Common myeloid progenitor, CD34-positive (primary cell): ENCODE data around the gene ADAR.

Source experiments
- CTCF ChIA-PET: fragments of 350-600 bp; sonication (Branson Sonifier 250); formaldehyde crosslinking; loops from one replicate; lab custom pipeline; 2021; ENCODE audit warnings: antibody characterized with exemption; lab: Charles Lee
- POLR2A ChIA-PET: fragments of 350-600 bp; sonication (Branson Sonifier 250); formaldehyde crosslinking; loops from one replicate; lab custom pipeline; 2021; ENCODE audit warnings: antibody characterized with exemption; lab: Charles Lee
- DNase-seq, 3 donors: peaks; one replicate each; pipeline versions ENCODE4 v3.0.0 to v3.0.0-alpha.2; 2013
- H3K27ac ChIP-seq, 2 experiments: 1 replicate in 1 of 2; 2 replicates in 1 of 2; pipeline ENCODE4 v1.7.0; 2013; ENCODE audit warnings: inconsistent platforms in 2 of 2, low read length in 2 of 2, mild to moderate bottlenecking in 2 of 2, low read depth in 1 of 2, moderate library complexity in 1 of 2; ENCODE audit not compliant: severe bottlenecking in 2 of 2, insufficient read depth in 1 of 2, poor library complexity in 1 of 2
- H3K27me3 ChIP-seq, 5 experiments: replicated peaks in 2 of 5; 1 replicate in 3 of 5; 2 replicates in 2 of 5; pipeline versions ENCODE4 v1.6.1 to v1.7.0; 2013; ENCODE audit warnings: low read length in 4 of 5, mild to moderate bottlenecking in 2 of 5, moderate library complexity in 2 of 5, inconsistent platforms in 1 of 5; ENCODE audit not compliant: insufficient read depth in 5 of 5, control insufficient read depth in 4 of 5
- H3K36me3 ChIP-seq, 4 experiments: 1 replicate in 2 of 4; 2 replicates in 2 of 4; pipeline versions ENCODE4 v1.6.1 to v1.7.0; 2013; ENCODE audit warnings: low read length in 3 of 4, control low read depth in 1 of 4, mild to moderate bottlenecking in 1 of 4; ENCODE audit not compliant: control insufficient read depth in 4 of 4, insufficient read depth in 4 of 4
- H3K4me1 ChIP-seq, 4 experiments: 1 replicate in 3 of 4; 2 replicates in 1 of 4; pipeline versions ENCODE4 v1.6.1 to v1.7.1; 2013; ENCODE audit warnings: low read length in 3 of 4, mild to moderate bottlenecking in 3 of 4, control low read depth in 1 of 4, inconsistent platforms in 1 of 4, moderate library complexity in 1 of 4; ENCODE audit not compliant: control insufficient read depth in 4 of 4, insufficient read depth in 4 of 4; ENCODE audit errors: control extremely low read depth in 1 of 4
- H3K4me3 ChIP-seq, 7 experiments: 1 replicate in 4 of 7; 2 replicates in 3 of 7; pipeline versions ENCODE4 v1.5.1 to v1.7.0; 2013; ENCODE audit warnings: mild to moderate bottlenecking in 7 of 7, low read length in 6 of 7, moderate library complexity in 6 of 7, inconsistent platforms in 2 of 7, low read depth in 2 of 7, control low read depth in 1 of 7; ENCODE audit not compliant: insufficient read depth in 4 of 7, control insufficient read depth in 1 of 7; ENCODE audit errors: extremely low read depth in 1 of 7
- H3K9me3 ChIP-seq, 5 experiments: 1 replicate in 4 of 5; 2 replicates in 1 of 5; pipeline versions ENCODE4 v1.6.1 to v1.7.1; 2013; ENCODE audit warnings: low read length in 4 of 5, mild to moderate bottlenecking in 2 of 5, inconsistent platforms in 1 of 5, low read depth in 1 of 5, moderate library complexity in 1 of 5; ENCODE audit not compliant: control insufficient read depth in 4 of 5, insufficient read depth in 2 of 5; ENCODE audit errors: control extremely low read depth in 1 of 5
- WGBS: methylation state at CpG from one replicate; pipeline ENCODE4 v1.1.5; 2013; ENCODE audit not compliant: insufficient coverage; 5-methylcytosine and 5-hydroxymethylcytosine counted together

The ADAR gene

DNA sequence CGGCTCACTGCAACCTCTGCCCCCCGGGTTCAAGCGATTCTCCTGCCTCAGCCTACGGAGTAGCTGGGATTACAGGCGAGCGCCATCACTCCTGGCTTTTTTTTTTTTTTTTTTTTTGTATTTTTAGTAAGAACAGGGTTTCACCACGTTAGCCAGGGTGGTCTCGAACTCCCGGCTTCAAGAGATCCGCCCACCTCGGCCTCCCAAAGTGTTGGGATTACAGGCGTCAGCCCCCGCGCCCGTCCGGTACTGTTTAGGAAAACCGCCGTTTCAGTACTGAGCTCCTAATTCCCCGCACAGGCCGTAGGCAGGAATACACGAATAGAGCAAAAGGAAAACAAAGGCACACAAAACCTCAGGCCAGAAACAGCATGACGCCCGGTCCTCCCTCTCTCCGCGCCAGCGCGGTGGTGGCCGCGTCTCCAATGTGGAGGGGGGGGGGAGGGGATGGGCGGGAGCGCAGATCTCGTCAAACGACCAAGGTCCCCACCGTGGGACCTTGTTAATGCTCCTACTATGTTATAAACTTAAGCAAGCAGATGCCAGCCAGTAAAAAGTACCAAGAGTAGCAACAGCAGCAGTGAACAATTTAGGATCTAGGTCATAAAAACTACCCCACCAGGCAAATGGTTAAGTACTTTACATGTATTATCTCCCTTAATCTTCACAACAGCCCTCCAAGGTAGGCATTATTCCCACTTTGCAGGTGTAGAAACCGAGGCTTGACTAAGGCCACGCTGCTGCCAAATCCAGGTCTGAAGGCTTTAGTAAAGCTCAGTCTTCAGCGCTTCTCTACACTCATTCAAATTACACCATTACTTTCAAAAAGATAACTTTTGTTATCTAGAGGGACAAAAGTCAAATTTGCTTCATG is 648 bp upstream of the ADAR start:
- Histone ChIP-seq H3K36me3 (peaks cover 2 to 17% (median 8%) of the 10 kb centered on the region in 4 experiments), H3K27me3 (no peaks in the 10 kb centered on the region), H3K27ac (peak overlapping the region; percentile 88 to 96), H3K4me3 (peak overlapping the region; percentile 56 to 100 (median 95)), H3K9me3 (no peaks in the 10 kb centered on the region), H3K4me1 (peaks cover 21 to 38% (median 28%) of the 10 kb centered on the region in 4 experiments)
- CTCF ChIA-PET, result interaction anchor here (0.9 to 3.1 kb wide), 2 partner anchors 12 to 15 kb away, joined by 3 to 15 read pairs; no protein-coding TSS in a partner anchor
- DNase-seq, result peak; percentile 34 to 67 (median 46)
- POLR2A ChIA-PET, result interaction anchor here (1.2 kb wide), 1 partner anchor 20 kb away, joined by 4 read pairs; no protein-coding TSS in a partner anchor
- 7% methylated on average over 14 of the region's 37 CpGs for WGBS

DNA sequence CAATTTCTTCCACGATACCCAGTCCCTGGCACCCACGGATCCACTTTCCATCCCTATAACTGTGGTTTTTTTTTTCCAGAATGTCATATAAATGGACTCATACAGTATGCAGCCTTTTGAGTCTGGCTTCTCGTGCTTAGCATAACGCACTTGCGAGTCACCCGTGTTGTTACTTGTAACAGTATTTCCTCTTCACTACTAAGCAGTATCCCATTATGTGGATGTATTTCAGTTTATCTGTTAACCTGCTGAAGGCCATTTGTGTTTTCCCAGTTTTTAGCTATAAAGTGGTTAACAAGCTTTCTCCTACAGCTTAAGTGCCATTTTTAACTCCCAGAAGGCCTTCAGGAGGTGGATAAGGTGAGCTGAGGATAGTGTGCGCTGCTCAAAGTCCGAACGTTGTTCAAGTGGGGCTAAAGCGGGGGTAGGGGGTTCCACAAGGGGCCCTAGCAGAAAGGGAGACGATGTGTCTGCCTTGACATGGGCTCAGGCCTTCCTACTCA is 829 bp downstream of the ADAR start:
- Histone ChIP-seq H3K36me3 (peaks cover 2 to 32% (median 17%) of the 10 kb centered on the region in 4 experiments), H3K4me1 (peaks cover 21 to 38% (median 28%) of the 10 kb centered on the region in 4 experiments), H3K27me3 (no peaks in the 10 kb centered on the region), H3K27ac (peak overlapping the region; percentile 88 to 96), H3K9me3 (no peaks in the 10 kb centered on the region), H3K4me3 (peak overlapping the region; percentile 56 to 100 (median 95))
- ChIA-PET POLR2A (interaction anchor here (0.5 to 0.8 kb wide), 3 partner anchors 19 to 113 kb away, joined by 3 to 4 read pairs (median 3); no protein-coding TSS in a partner anchor), CTCF (interaction anchor here (1.0 kb wide), 1 partner anchor 20 kb away, joined by 4 read pairs; no protein-coding TSS in a partner anchor)
- DNase-seq, result peak in 1 of 3 donors; percentile 44
- 13% methylated on average over 6 of the region's 11 CpGs for WGBS

DNA sequence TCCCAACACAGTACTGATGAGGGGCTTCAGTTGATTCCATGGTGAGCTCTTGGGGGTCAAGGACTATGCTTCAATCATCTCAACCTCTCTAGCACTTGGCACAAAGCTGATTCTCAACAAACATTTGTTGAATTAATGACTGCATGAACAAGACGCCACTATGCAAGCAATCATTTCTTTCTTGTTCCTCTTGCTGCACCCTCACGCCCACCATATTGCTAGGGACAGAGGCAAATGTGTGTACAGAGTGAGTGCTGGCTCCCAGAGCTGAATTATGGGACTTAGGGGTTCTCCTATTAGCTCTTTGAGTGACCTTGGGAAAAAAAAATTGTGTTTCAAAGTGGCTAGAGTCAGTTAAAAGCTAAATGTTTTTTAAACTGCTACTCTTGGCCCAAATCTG is 2.5 kb downstream of the ADAR start:
- Histone ChIP-seq H3K4me3 (no peak overlapping the region), H3K36me3 (peaks cover 9 to 48% (median 31%) of the 10 kb centered on the region in 4 experiments), H3K4me1 (peaks cover 21 to 34% (median 26%) of the 10 kb centered on the region in 4 experiments), H3K27ac (no peak overlapping the region), H3K27me3 (no peaks in the 10 kb centered on the region), H3K9me3 (no peaks in the 10 kb centered on the region)
- POLR2A ChIA-PET, result no interaction called here
- no peak for DNase-seq
- 88% methylated on average over 2 of the region's 2 CpGs for WGBS
- CTCF ChIA-PET, result interaction anchor here (0.6 to 2.2 kb wide), 10 partner anchors 8 to 455 kb away, joined by 3 to 10 read pairs (median 4); no protein-coding TSS in a partner anchor

DNA sequence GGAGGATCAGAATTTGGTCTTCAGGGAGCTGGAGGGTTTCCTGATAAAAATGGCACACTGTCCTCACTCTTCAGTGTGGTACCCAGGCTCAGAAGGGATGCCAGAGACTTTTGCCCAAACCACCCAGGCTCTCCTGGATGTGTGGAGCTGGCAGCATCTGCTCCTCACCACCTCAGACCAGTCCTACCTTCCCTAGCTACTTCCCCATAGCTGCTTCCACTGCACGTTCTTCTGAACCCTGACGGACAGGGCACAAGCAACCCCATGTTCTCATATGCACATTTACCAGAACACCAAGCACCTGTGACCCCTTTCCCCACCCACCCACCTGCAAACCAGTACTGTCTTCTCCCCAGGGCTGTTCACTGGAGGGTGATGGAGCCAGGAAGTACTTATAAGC is 4.7 kb downstream of the ADAR start:
- POLR2A ChIA-PET, result no interaction called here
- Histone ChIP-seq H3K36me3 (peaks cover 9 to 65% (median 47%) of the 10 kb centered on the region in 4 experiments), H3K4me1 (peaks cover 7 to 19% (median 10%) of the 10 kb centered on the region in 4 experiments), H3K9me3 (no peaks in the 10 kb centered on the region), H3K4me3 (no peak overlapping the region), H3K27ac (no peak overlapping the region), H3K27me3 (no peaks in the 10 kb centered on the region)
- CTCF ChIA-PET, result interaction anchor here (0.8 kb wide), 1 partner anchor 64 kb away, joined by 3 read pairs; no protein-coding TSS in a partner anchor
- WGBS, result no CpG with 5 or more reads among the region's 2 CpGs
- DNase-seq, result no peak

DNA sequence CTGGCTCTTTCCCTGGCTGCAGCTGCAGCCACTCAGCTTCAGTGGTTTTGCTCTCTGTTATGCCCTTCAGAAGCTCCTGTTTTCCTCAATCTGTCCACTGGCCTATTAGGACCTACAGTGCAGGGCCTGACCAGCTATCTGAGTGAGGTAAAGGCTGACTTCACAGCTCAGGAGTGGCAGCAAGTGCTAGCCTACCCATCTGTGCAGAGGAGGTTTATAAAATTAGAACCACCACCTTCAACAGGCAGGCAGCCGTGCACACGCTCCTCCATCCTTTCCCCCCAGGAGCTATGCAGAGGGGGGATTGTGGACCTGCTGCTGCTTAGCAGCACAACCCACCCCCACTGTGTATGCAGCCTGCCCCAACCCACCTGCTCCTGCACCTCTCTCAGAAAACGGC is 8.3 kb downstream of the ADAR start:
- Histone ChIP-seq H3K4me3 (no peak overlapping the region), H3K36me3 (peaks cover 16 to 90% (median 68%) of the 10 kb centered on the region in 4 experiments), H3K27ac (no peak overlapping the region), H3K4me1 (no peaks in the 10 kb centered on the region), H3K9me3 (no peaks in the 10 kb centered on the region), H3K27me3 (no peaks in the 10 kb centered on the region)
- no peak for DNase-seq
- POLR2A ChIA-PET, result no interaction called here
- CTCF ChIA-PET, result interaction anchor here (1.4 to 2.0 kb wide), 2 partner anchors 8 to 40 kb away, joined by 4 to 8 read pairs; no protein-coding TSS in a partner anchor
- no CpG with 5 or more reads among the region's 3 CpGs for WGBS

DNA sequence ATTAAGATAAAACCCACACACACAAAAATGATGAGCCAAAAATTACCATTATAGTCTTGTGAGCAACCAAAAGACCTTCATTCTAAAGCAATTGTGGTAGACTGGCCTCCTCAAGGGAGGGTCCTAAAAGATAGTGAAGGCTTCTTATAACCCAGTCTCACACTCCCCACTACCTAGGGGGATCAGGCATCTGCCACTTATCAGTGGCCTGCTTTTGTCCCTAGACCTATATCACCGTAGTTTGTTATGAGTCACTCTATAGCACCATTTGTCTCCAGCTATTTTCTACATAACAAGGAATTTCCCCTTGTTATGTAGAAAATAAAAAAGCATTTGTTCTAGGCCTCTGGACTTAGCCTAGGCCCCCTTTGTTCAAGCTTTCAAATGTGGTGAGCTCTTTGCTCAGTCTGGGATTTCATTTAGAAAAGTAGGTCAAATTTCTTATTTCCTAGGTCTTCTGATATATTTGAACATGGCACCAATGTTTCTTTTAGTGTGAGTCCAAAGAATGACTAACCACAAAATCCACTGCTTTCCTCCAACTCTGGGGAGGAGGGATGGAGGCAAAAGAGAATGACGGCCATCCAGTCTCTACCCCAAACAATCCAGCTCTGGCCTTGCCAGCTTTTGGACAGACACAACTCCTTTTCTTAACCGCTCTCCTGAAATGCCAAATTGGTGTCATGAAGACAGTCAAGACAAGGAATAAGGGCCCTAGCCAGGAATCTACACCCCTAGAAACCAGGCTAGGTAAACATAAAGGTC is 8.9 kb downstream of the ADAR start:
- ChIA-PET CTCF (interaction anchor here (0.6 to 2.0 kb wide), 3 partner anchors 15 to 189 kb away, joined by 3 to 8 read pairs (median 3); no protein-coding TSS in a partner anchor), POLR2A (no interaction called here)
- Histone ChIP-seq H3K4me3 (no peak overlapping the region), H3K27ac (peak overlapping the region in 1 of 2 experiments; percentile 31), H3K4me1 (no peaks in the 10 kb centered on the region), H3K36me3 (peaks cover 22 to 91% (median 71%) of the 10 kb centered on the region in 4 experiments), H3K27me3 (no peaks in the 10 kb centered on the region), H3K9me3 (no peaks in the 10 kb centered on the region)
- WGBS, result 90% methylated on average over 2 of the region's 3 CpGs
- DNase-seq, result no peak
